Camera-type eye (tissue), 1 donor: ENCODE measurements around the gene ASCL3. TPM values are rescaled to one million over a fixed set of nuclear protein-coding genes. Genes with fewer than 3 reads are reported as not detected.

Experiments used
- total RNA-seq: library from RNA; depleted of rRNA; stranded (reverse); fragments of >200 nt; gene quantifications from one replicate; pipeline ENCODE4 v1.2.3, GENCODE V29; 2014

ASCL3 gene
- total RNA-seq: not detected

GRCh38 chr11:8942518-8943066, at the start of gene ASCL3:
ASCL3 (minus strand) TSS chr11:8943016; CDS start chr11:8938161, 4,855 bp downstream.

GRCh38 chr11:8964324-8965320, 21.8 kb upstream of the ASCL3 start, which contains the start of gene TMEM9B:
TMEM9B (minus strand) TSS chr11:8964442; CDS start chr11:8964313, 129 bp downstream.

GRCh38 chr11:8932564-8933180, 10.1 kb downstream of the ASCL3 start, which contains the start of gene C11orf16:
C11orf16 (minus strand) TSS chr11:8932947; CDS start chr11:8932308, 639 bp downstream.

GRCh38 chr11:8911029-8911823, 31.6 kb downstream of the ASCL3 start, which contains the start of gene AKIP1:
AKIP1 (plus strand) TSS chr11:8911189; CDS start chr11:8911450, 261 bp downstream.

Other genes starting within 250 kb of the ASCL3 start
- gene AKIP1, start 31.8 kb downstream of the ASCL3 start, total RNA-seq: 32.1 TPM
- not detected for gene C11orf16, start 10.1 kb downstream of the ASCL3 start, total RNA-seq
- 46.2 TPM for gene TMEM9B, start 21.4 kb upstream of the ASCL3 start, total RNA-seq
- 8.1 TPM for gene NRIP3, start 61.0 kb upstream of the ASCL3 start, total RNA-seq
- 13.2 TPM for gene SCUBE2, start 148.6 kb upstream of the ASCL3 start, total RNA-seq